Measurements from ENCODE around the gene LIMCH1.

The LIMCH1 gene

GRCh38 chr4:41530741-41531140, 7.2 kb upstream of the LIMCH1 start:
- DNase-seq, result no peak

- DNase-seq, result no peak
These were observed 5.6 kb upstream of the LIMCH1 start for GRCh38 chr4:41532336-41532735.

- no peak for DNase-seq
These were observed 5.1 kb upstream of the LIMCH1 start for GRCh38 chr4:41532882-41533281.

GRCh38 chr4:41533680-41534079, 4.3 kb upstream of the LIMCH1 start:
- DNase-seq, result no peak

GRCh38 chr4:41534404-41534803, 3.6 kb upstream of the LIMCH1 start:
- no peak for DNase-seq

GRCh38 chr4:41535911-41536371, 2.0 kb upstream of the LIMCH1 start:
- no peak for DNase-seq

GRCh38 chr4:41537292-41537890, 566 bp upstream of the LIMCH1 start:
- no peak for DNase-seq

- DNase-seq, result no peak
These were observed 1.0 kb downstream of the LIMCH1 start for GRCh38 chr4:41538887-41539498.

GRCh38 chr4:41539711-41540110, 1.8 kb downstream of the LIMCH1 start:
- no peak for DNase-seq

- DNase-seq, result no peak
These were observed 2.7 kb downstream of the LIMCH1 start for GRCh38 chr4:41540687-41541086.

- no peak for DNase-seq
These were observed 3.7 kb downstream of the LIMCH1 start for GRCh38 chr4:41541687-41542094.

- DNase-seq, result no peak
These were observed 4.7 kb downstream of the LIMCH1 start for GRCh38 chr4:41542526-41543275.

GRCh38 chr4:41545238-41545637, 7.3 kb downstream of the LIMCH1 start:
- no peak for DNase-seq

GRCh38 chr4:41546638-41547037, 8.7 kb downstream of the LIMCH1 start:
- no peak for DNase-seq

GRCh38 chr4:41548305-41548880, 10.4 kb downstream of the LIMCH1 start:
- DNase-seq, result no peak

- DNase-seq, result no peak
These were observed 11.5 kb downstream of the LIMCH1 start for GRCh38 chr4:41549478-41549877.

- DNase-seq, result no peak
These were observed 12.4 kb downstream of the LIMCH1 start for GRCh38 chr4:41550308-41550707.

- no peak for DNase-seq
These were observed 13.6 kb downstream of the LIMCH1 start for GRCh38 chr4:41551536-41551935.

GRCh38 chr4:41554905-41555304, 16.9 kb downstream of the LIMCH1 start:
- no peak for DNase-seq

- no peak for DNase-seq
These were observed 18.6 kb downstream of the LIMCH1 start for GRCh38 chr4:41556526-41556925.

GRCh38 chr4:41559940-41560516, 22.1 kb downstream of the LIMCH1 start:
- no peak for DNase-seq

- no peak for DNase-seq
These were observed 23.3 kb downstream of the LIMCH1 start for GRCh38 chr4:41561244-41561643.

- no peak for DNase-seq
These were observed 29.2 kb downstream of the LIMCH1 start for GRCh38 chr4:41567186-41567585.

GRCh38 chr4:41568363-41568762, 30.4 kb downstream of the LIMCH1 start:
- DNase-seq, result no peak
